Activated CD4-positive, alpha-beta T cell treated with anti-CD3 and anti-CD28 coated beads, Interleukin-2, amount 50 U/mL, for 1 hour (primary cell): ENCODE results near the gene RAD51B.
A peak's percentile ranks its signal among the peaks of the same experiment; 100 is the strongest.

Experiments used
- DNase-seq: peaks from one replicate; pipeline ENCODE4 v3.0.0-alpha.2; 2020

The RAD51B gene

DNA sequence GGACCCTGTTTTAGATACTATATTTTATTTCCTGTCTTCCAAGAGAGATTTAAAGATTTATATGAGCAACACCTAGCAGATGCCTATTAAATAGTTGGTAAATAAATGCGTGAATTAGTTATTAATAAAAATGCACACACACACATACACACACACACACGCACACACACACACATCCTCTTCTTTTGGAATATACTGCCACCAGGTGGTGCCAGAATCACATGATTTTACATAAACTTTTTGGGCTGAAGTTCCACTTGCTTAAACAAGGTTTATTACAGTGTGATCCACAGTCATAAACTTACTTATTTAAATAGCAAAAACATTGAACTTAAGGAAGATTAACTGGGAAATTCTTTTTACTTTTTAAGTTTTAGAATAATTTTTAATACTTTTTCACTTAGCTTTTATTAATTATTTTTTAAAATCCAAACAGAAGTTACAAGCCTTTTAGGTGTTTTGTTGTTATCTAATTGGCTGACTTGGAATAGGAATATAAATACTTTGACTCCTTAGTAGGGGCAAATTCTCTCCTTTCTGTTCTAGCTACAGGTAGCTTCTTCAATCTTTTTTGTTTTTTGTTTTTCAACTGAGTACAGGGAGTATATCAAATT lies 17.5 kb downstream of the RAD51B start:
- DNase-seq = peak; percentile 48

DNA sequence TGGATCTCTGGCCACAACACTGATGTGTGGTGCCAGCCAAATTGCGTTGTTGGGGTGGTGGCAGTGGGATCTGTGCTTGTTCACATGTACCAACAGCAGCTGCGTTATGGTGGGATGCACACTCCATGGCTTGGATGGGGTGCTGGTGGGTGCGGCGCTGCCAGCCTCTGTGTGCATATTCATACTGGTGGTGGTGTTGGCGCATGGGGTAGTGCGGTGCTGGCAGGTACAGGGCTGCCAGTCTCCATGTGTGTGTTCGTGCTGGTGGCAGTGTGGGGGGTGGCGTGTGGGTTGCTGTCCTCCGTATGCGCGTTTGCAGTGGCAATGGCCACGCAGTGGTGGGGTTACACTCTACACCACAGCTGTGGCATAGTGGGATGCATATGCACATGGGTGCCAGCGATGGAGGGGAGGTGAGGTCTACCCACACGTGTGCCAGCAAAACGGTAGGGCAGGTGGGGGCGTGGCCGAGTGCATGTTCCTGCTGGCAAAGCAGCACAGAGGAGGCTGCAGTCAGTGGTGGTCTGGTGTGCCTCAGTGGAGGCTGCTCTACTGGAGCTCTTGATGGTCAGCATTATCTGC lies 26.5 kb downstream of the RAD51B start:
- DNase-seq = no peak

DNA sequence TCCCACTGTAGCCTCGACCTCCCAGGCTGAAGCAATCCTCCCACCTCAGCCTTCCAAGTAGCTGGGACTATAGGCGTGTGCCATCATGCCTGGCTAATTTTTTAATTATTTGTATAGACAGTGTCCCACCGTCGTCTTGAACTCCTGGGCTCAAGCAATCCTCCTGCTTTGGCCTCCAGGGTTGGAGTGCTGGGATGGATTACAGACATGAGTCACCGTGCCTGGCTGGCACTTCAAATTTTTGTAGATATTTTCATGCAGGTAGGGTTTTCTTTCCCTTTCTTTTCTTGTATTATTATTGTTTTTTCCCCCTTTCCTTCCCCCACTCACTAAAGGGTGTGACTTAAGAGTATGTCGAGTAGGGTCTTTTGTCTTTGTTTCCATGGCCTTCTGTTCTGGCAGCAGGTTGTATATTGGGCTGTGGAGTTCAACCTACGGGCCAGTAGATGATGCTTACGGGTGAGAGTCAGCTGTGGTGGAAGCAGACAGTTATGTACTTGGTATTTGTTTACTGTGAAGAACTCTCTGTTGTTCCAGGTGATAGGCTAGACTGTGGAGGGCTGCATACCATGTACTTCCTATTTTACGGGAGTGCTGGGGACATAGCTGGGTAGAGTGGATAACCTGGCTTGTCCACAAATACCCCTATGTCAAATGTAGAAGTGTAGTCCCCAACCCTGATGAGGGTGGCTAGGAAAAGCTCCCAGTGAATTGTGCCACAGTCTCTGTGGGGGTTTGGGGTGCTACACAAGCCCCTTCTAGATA lies 30.7 kb downstream of the RAD51B start:
- DNase-seq = no peak

DNA sequence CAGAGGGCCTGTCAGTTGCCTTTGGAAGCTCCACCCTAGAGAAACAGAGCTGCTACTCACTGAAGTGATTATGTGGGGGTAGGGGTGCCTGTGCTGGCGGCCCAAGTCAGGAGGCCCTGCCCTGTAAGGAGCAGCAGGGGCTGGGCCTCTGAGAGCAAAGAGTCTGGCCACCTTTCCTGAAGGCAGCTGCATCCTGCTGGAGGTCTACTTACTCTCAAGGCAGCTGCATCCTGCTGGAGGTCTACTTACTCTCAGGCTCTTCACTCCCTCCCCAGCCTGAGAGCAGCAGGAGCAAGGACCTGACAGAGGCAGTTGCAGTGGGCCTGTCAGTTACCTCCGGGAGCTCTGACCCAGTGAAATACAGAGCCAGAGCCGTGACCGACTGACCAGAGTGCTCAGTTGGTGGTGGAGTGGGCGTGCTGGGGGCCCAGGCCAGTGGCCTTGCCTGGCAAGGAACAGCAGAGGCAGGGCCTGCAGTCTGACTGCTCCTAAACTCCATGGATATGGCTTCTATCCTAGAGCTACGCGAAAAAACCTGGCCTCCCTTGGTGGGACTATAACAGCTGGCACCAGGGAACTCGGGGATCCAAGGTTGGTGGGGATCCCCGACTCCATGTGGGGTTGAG lies 32.3 kb downstream of the RAD51B start:
- DNase-seq = no peak

DNA sequence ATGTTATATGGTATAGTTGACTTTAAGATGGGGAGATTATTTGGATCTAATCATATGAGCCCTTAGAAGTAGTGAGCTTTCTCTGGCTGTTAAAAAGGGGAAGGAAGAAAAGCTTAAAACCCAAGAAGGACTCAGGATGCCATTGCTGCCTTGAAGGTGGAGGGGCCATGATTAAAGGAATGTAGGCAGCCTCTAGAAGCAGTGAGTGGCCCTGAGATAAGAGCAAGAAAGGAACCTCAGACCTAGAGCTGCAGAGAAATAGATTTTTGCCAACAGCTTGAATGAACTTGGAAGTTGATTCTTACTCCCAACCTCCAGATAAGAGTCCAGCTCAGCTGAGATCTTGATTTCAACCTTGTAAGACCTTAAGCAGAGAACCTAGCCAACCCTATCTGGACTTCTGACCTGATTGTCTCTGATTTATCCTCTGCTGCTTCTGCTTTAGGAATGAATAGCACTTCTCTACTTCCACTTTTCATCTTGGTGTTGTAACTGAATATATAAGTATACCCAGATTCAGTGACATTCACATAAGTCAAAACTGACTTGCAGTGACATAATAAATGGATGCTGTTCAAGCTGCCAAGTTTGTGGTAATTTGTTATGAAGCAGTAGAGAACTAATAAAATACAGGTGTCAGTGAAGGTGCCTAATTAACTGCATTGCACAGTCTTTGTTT lies 33.5 kb downstream of the RAD51B start:
- no peak for DNase-seq

DNA sequence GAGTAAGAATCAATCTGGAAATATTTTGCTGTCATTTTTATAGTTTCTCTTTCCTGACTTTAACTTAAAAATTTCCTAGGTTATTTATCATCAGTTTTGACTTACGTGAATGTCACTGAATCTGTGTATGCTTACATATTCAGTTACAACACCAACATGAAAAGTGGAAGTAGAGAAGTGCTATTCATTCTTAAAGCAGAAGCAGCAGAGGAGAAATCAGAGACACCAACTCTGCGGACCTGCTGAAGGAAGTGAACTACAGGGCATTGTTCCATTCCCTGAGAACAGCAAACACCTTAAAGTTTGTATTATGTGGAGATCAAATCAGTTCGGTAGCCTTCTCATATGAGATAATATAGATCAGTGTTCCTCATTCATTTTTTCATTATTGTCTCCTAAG lies 34.1 kb downstream of the RAD51B start:
- DNase-seq = no peak

DNA sequence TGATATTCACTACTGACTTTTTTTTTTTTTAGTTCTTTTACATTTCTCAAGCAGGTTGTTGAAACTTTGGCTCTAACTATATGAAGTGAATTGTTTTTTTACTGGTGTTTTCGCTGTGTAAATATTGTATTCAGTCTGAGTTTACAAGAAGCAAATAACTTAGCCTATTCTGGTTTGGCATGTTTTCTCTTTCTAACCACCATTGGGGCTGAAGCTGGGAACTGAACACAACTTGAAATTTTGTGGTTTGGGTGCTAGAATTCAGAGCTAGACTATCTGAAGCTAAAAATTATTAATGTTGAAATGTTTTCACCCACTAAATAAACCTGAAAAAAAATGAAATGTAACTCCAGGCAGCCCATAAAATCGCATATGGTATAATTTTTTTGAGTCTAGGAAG lies 37.2 kb downstream of the RAD51B start:
- no peak for DNase-seq

DNA sequence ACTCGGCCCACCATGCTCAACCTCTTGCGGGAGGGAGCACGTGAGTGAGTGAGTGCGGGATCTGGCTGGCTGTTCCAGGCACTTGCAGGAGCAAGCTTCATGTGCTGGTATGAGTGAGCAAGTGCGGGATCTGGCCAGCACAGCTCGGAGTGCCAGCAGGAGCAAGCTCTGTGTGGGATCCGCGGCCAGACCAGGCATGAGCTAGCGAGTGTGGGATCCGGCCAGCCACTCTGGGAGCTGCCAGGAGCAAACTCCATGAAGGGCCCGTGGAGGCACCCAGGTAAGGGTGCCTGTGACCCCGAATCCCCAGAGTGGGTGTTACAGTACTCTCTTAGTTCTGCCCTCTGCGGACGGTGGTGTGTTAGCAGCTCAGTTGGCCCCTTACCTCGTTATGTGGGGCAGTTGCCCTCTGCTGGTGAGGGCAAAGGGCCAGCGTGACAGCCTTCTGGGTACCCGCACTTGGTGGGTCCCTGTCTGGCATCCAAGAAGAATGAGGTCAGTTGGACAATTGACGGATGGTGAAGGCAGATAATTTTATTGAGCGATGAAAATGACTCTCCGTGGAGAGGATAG lies 38.3 kb downstream of the RAD51B start:
- no peak for DNase-seq

DNA sequence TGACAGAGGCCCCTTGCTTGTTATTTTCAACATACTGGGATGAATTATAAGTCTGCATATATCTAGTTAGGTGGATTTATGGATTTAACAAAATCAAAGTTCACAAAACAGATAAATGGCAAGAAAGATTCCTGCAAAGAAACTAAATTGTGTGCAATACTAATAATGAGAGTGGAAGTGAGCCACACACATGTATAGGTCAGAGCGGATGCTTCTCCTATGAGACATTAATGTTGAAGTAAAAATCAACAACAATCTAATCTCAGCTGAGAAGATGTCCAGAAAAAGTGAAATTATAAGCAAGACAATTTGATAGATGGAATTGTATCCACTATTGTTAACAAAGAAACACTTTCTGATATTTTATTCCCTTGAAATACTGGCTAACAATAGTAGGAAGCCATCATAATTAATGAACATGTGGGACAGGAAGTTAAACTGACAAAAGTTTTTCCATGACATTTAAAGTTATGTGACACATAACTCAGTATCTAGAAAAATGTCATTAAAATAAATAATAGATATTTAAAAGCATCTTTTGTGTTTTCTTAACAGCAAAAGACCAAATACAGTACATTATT lies 39.7 kb downstream of the RAD51B start:
- DNase-seq = no peak

DNA sequence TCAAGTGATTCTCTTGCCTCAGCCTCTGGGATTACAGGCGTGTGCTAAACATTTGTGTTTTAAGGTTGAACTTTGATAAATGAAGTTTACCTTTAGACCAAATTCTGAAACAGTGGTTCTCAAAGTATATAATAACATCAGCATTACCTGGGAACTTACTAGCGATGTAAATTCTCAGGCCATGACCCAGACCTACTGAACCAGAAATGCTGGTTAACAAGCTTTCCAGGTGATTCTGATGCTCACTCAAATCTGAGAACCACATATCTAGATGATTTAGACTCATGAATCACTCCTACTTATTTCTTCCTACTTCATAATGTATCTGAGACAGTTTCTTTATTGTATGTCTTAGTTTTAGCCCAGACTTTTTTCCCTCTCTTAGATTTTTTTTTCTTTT lies 43.6 kb downstream of the RAD51B start:
- DNase-seq = no peak

DNA sequence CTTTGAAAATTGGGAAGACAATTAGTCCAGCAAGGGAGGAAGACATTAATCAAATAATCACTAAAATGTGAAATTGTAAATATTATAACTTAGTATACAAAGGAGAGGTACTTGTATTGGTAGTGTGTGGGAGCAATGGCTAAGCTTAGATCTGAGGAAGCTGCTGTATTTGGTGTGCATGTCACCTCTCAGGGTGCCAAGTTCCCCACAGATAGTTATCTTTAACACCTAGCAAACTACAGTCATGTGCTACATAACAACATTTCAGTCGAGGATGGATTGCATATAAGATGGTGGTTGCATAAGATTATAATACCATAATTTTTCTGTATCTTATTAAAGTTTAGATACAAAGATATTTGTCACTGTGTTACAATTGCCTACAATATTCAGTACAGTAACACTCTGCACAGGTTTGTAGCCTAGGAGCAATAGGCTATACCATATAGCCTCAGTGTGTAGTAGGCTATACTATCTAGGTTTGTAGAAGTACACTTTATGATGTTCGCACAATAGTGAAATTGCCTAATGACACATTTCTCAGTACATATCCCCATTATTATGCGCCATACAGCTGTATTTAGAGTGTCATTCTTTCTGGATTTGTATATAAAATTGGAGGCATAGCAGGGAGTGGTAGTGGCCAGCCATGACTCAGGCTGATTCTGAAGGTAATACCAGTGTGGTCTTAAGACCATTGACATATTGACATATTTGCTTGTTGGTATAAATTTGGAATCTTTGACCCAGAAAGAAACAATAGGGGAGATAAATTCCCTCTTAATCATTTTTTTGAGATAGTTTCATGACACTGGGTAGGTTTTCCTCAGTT lies 55.8 kb downstream of the RAD51B start:
- DNase-seq = no peak

DNA sequence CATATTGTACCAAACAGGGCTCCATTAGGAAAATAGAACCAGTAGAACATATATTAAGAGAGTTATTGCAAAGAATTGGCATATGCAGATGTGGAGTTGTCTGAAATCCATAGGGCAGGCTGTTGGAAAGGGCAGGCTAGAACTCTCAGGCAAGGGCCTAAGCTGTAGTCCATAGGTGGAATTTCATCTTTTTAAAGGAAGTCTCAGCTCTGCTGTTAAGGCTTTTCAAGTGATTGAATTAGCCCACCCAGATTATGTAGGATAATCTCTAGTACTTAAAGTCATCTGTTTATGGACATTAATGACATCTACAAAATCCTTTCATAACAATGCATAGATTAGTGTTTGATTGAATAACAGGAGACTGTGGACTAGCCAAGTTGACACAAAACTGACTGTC lies 59.4 kb downstream of the RAD51B start:
- no peak for DNase-seq

DNA sequence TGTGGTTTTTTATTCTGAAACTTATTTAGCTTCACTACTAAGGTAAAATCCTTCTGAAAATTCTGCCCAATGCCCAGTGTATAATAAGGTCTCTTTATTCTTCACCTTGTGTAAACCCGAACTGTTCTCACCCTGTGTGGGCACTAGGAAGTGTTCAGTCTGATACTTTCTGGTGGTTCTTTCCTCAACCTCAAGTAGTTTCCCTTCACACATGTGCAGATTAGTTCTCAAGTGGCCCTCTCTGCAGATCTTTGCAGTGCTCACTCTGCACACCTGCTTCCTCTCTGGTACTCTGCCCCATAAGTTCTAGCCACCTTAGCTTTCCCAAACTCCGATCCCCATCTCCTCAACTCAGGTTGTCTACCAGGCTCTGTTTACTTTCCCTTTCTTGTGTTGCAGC lies 61.6 kb downstream of the RAD51B start:
- DNase-seq = no peak

DNA sequence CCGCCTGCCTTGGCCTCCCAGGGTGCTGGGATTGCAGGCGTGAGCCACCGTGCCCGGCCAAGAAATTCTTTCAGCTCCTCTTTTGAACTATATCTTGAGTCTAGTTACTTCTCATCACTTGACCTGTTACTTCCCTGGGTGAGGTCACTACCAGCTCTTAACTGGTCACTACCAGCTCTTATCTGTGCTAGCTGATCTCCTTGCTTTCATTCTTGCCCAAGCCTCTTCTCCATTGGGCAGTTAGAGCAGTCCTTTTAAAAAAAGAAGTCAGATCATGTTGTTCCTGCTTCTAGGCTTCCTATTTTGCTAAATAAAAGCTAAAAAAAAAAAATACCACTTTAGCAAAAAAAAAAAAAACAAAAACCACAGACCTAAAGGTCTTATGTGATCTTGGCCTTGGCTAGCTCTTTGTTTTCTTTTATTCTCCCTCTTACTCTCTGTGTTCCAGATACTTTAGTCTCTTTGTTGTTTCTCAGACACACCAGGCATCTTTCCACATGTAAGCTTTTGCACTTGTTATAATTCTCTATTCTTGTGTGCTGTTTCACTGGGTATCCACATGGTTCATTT lies 63.5 kb downstream of the RAD51B start:
- DNase-seq = no peak

DNA sequence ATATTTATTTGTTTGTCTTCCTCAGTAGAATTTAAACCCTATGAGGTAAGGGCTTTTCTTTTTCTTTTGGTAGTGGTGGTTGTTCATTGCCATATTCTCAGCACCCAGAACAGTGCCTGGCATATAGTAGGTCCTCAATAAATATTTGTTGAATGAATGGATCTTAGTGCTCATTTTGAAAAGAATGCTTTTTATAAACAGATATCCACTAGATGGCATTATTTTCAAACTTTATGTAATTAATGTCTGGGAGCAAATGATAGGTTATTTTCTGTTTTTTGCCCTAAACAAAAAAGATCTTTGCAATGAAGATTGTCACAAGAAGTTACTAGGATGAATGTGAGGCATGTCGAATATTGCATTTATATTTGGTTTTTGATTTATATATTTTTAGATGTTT lies 64.1 kb downstream of the RAD51B start:
- no peak for DNase-seq

DNA sequence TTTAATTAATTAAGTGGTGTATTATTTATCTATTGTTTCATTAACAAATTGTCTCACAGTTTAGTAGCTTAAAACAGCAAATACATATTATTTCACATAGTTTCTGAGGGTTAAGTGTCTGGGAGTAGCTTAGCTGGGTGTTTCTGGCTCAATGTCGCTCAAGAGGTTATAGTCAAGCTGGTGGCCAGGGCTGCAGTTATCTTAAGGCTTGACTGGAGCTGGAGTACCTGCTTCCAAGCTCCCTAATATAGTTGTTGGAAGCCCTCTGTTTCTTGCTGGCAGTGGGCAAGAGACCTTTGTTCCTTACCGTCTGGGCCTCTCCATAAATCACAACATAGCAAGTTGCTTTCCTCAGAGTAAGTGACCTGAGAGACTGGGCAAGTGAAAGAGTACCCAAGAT lies 66.6 kb downstream of the RAD51B start:
- DNase-seq = no peak

DNA sequence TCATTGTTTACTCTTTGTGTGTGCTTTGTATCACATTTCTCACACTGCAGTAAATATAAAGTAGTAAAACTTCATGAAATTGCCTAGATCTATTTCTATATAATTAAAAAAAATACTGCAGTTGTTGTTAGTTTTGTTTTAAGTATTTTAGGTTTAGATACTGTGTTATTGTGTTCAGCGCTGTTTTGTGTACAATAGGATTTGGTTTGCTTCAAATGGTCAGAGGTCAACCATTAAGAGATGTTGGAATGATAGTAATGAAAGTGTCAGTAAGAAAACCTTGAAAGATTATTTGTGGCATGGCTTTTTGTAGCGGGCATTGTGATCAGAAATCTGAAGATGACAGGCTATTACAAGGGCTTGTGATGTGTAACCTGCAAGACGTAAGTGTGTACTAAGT lies 67.9 kb downstream of the RAD51B start:
- no peak for DNase-seq

DNA sequence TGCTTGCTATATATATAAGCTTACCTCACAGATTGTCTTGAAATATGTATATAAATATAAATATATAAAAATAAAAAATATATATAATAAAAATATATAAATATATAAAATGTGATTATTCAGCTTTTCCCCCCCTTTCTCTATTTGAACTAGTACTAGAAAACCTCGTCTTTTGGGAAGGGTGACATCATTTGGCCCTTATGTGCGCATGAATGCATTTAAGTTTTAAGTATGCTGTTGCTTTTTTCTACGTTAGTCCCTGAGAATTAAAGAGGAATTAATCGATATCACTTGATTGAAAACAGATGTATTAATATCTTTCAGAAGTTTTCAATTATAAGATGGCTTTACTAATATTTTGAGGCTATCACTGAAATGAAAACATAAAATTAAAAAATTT lies 69.9 kb downstream of the RAD51B start:
- no peak for DNase-seq

DNA sequence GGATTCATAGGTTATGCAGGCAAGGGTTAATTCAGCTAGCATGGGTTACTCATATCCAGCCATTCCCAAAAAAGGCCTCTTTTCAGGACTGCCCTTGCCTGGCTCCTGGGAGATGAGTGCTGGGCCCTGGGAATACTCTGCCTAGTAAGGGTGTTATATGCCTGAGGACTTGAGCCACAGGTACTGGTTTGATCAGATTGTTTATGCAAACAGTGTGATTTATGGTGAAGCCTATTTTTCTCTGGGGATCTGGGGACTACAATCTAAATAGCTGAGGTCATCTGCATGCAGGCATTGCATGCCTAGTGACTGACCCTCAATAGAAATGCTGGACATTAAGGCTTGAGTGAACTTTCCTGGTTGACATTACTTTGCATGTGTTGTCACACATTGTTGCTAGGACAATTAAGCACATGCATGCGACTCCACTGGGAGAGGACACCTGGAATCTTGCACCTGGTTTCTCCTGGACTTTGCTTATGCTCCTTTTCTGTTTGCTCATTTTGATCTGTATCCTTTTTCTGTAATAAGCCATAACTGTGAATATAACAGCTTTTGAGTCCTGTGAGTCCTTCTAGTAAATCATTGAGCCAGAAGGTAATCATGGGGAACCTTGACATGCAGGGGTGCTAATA lies 73.0 kb downstream of the RAD51B start:
- no peak for DNase-seq

DNA sequence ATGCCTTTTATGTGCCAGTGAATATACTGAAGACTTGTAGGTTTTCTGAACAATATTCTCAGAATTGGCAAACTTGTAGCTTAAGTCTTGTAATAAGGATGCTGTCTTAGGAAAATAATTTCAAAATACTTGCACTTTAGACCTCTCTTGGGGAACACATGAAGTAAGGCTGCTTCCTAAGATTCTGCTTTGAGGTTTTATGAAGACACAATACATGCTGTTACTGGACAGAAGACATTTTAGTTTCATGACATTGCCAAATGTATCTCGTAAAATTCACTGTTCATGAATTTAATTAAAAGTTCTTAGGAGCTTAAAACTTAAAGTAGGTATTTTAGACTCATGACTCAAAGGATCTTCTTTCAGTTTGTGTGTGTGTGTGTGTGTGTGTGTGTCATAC lies 80.7 kb downstream of the RAD51B start:
- no peak for DNase-seq
